Hepatocyte (in vitro differentiated cells): Measurements from ENCODE around the gene GTF2A2. TPM values are rescaled to one million over a fixed set of nuclear protein-coding genes. Genes with fewer than 3 reads are reported as not detected.

ENCODE experiments used
- DNase-seq: peaks from one replicate; pipeline ENCODE4 v3.0.0-alpha.2; 2016; ENCODE audit warnings: low spot score
- H2AFZ ChIP-seq: fragments of 200-600 bp; sonication (generic); 2 replicates; pipeline ENCODE4 v1.6.0; 2016; ENCODE audit warnings: antibody characterized with exemption, mild to moderate bottlenecking
- H3K27ac ChIP-seq: fragments of 200-600 bp; sonication (generic); 2 replicates; pipeline ENCODE4 v1.5.1; 2016; ENCODE audit warnings: mild to moderate bottlenecking
- H3K27me3 ChIP-seq: fragments of 200-600 bp; sonication (generic); 2 replicates; pipeline ENCODE4 v1.6.1; 2016
- H3K36me3 ChIP-seq: fragments of 200-600 bp; sonication (generic); replicated peaks from 2 replicates; pipeline ENCODE4 v1.5.1; 2016; ENCODE audit warnings: low read depth; ENCODE audit not compliant: insufficient read depth
- H3K4me1 ChIP-seq: fragments of 200-600 bp; sonication (generic); 2 replicates; pipeline ENCODE4 v1.5.1; 2016; ENCODE audit warnings: mild to moderate bottlenecking, moderate library complexity; ENCODE audit not compliant: insufficient read depth
- H3K4me2 ChIP-seq: fragments of 200-600 bp; sonication (generic); 2 replicates; pipeline ENCODE4 v1.6.0; 2016
- H3K4me3 ChIP-seq: fragments of 200-600 bp; sonication (generic); 2 replicates; pipeline ENCODE4 v1.5.1; 2016; ENCODE audit warnings: mild to moderate bottlenecking
- H3K79me2 ChIP-seq: fragments of 200-600 bp; sonication (generic); 2 replicates; pipeline ENCODE4 v1.6.0; 2017; ENCODE audit warnings: mild to moderate bottlenecking
- H3K9me2 ChIP-seq: fragments of 200-600 bp; sonication (generic); replicated peaks from 2 replicates; pipeline ENCODE4 v1.6.0; 2017; ENCODE audit warnings: mild to moderate bottlenecking; ENCODE audit not compliant: insufficient read depth
- H3K9me3 ChIP-seq: fragments of 200-600 bp; sonication (generic); 2 replicates; pipeline ENCODE4 v1.5.1; 2016; ENCODE audit warnings: low read depth, mild to moderate bottlenecking
- H4K20me1 ChIP-seq: fragments of 200-600 bp; sonication (generic); 2 replicates; pipeline ENCODE4 v1.6.0; 2016; ENCODE audit warnings: mild to moderate bottlenecking; ENCODE audit not compliant: insufficient read depth, poor library complexity, severe bottlenecking
- EZH2 ChIP-seq: fragments of 200-600 bp; sonication (generic); IDR thresholded peaks from 2 replicates; pipeline ENCODE4 v1.6.1; 2016; ENCODE audit warnings: antibody characterized with exemption, mild to moderate bottlenecking, borderline replicate concordance
- EZH2phosphoT487 ChIP-seq: fragments of 200-600 bp; sonication (generic); IDR thresholded peaks from one replicate; pipeline ENCODE4 v1.6.1; 2018; ENCODE audit warnings: antibody characterized with exemption, mild to moderate bottlenecking, low read depth, moderate library complexity; ENCODE audit not compliant: unreplicated experiment, severe bottlenecking
- WGBS: methylation state at CpG from one replicate; pipeline ENCODE4 v1.1.6; 2016; ENCODE audit warnings: low lambda C conversion rate; ENCODE audit errors: missing lambda C conversion rate; 5-methylcytosine and 5-hydroxymethylcytosine counted together
- polyA plus RNA-seq: library from polyadenylated mRNA; unstranded; fragments of >200 nt; fragmentation: Nextera tagmentation; extraction: Ambion mirVana; gene quantifications from 2 replicates; pipeline ENCODE4 v1.2.1, GENCODE V29; 2016
- total RNA-seq: library from RNA; depleted of rRNA; stranded (reverse); fragments of >200 nt; gene quantifications from 2 replicates; pipeline ENCODE4 v1.2.3, GENCODE V29; 2014
- TF ChIP-seq, protein P1 (sequence below): fragments of 200-600 bp; sonication (generic); IDR thresholded peaks from 2 replicates; pipeline ENCODE4 v1.5.1; 2016; ENCODE audit warnings: antibody characterized with exemption, mild to moderate bottlenecking; ENCODE audit not compliant: poor library complexity

GTF2A2 gene
- total and polyA plus RNA-seq, 2 experiments from 2014 or later: 42.9 to 253 TPM

DNA sequence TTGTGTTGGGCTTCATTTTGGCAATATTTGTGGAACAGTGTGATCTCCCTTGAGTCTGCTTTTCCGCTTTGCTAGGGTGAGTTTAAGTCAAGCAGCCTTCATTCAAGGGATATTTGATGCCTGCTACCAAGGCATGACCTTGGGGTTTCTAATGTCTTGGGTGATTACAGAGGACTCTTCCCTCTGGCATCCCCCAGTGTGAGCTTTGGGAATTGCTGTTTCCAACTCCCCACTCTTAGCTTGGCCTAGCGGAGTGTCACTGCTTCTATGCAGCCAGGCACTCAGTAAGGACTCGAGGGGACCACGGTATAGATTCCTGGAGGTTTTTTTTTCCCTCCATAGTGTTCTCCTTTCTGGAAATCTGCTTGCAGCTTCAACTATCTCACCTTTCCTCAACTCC, 24.6 kb downstream of the GTF2A2 start:
- 62% methylated on average over 4 of the region's 4 CpGs for WGBS
- no peak for TF ChIP-seq EZH2
- TF ChIP-seq, protein P1, sequence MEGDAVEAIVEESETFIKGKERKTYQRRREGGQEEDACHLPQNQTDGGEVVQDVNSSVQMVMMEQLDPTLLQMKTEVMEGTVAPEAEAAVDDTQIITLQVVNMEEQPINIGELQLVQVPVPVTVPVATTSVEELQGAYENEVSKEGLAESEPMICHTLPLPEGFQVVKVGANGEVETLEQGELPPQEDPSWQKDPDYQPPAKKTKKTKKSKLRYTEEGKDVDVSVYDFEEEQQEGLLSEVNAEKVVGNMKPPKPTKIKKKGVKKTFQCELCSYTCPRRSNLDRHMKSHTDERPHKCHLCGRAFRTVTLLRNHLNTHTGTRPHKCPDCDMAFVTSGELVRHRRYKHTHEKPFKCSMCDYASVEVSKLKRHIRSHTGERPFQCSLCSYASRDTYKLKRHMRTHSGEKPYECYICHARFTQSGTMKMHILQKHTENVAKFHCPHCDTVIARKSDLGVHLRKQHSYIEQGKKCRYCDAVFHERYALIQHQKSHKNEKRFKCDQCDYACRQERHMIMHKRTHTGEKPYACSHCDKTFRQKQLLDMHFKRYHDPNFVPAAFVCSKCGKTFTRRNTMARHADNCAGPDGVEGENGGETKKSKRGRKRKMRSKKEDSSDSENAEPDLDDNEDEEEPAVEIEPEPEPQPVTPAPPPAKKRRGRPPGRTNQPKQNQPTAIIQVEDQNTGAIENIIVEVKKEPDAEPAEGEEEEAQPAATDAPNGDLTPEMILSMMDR: peak; percentile 11
- TF ChIP-seq EZH2phosphoT487: no peak

DNA sequence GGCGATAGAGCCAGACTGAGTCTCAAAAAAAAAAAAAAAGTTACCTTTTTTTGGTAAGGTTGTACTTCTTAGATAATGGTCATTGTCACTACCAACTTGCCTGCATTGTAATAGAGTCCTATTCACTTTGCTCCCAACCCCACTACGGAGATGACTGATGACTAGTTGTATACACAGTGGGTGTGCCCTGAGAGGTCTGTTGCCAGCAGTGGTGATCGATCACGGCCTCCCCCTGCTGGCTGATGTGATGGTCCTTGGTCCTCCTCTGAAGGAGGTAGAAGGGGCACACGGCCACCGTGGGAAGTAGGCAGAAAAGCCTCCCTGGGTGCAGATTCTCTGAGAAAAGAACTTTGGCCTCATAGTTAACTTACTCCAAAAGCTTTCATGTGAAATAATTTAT, 35.0 kb downstream of the GTF2A2 start:
- H3K4me3 ChIP-seq: no peak overlapping the region
- no peak overlapping the region for H3K4me2 ChIP-seq
- no peaks in the 10 kb centered on the region for H3K9me2 ChIP-seq
- H3K79me2 ChIP-seq: no peaks in the 10 kb centered on the region
- H3K27ac ChIP-seq: no peak overlapping the region
- H4K20me1 ChIP-seq: no peaks in the 10 kb centered on the region
- H3K4me1 ChIP-seq: no peaks in the 10 kb centered on the region
- H3K36me3 ChIP-seq: no peaks in the 10 kb centered on the region
- H3K9me3 ChIP-seq: no peaks in the 10 kb centered on the region
- H3K27me3 ChIP-seq: no peaks in the 10 kb centered on the region
- WGBS: 21% methylated on average over 6 of the region's 6 CpGs
- peak; percentile 78 for DNase-seq
- TF ChIP-seq, protein P1: peak; percentile 48
- no peak for TF ChIP-seq EZH2phosphoT487
- no peak overlapping the region for H2AFZ ChIP-seq

More for the DNA sequence above, 24.6 kb downstream of the GTF2A2 start:
- Histone ChIP-seq H2AFZ (no peak overlapping the region), H3K4me1 (no peaks in the 10 kb centered on the region), H3K4me2 (no peak overlapping the region), H3K9me2 (no peaks in the 10 kb centered on the region), H3K9me3 (no peaks in the 10 kb centered on the region), H3K27ac (no peak overlapping the region), H3K36me3 (no peaks in the 10 kb centered on the region), H3K4me3 (no peak overlapping the region), H3K79me2 (no peaks in the 10 kb centered on the region), H4K20me1 (no peaks in the 10 kb centered on the region), H3K27me3 (no peaks in the 10 kb centered on the region)
- peak; percentile 18 for DNase-seq

DNA sequence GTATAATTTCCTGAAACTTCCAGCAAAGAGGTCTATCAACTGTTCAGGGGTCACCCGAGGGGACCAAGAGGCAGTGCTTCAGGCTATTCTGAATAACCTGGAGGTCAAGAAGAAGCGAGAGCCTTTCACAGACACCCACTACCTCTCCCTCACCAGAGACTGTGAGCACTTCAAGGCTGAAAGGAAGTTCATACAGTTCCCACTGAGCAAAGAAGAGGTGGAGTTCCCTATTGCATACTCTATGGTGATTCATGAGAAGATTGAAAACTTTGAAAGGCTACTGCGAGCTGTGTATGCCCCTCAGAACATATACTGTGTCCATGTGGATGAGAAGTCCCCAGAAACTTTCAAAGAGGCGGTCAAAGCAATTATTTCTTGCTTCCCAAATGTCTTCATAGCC, 38.9 kb downstream of the GTF2A2 start:
- no peak overlapping the region for H3K27ac ChIP-seq

More for the DNA sequence above, 38.9 kb downstream of the GTF2A2 start:
- Histone ChIP-seq H3K4me2 (no peak overlapping the region), H3K4me3 (no peak overlapping the region), H4K20me1 (no peaks in the 10 kb centered on the region), H3K79me2 (peaks cover 4% of the 10 kb centered on the region), H2AFZ (no peak overlapping the region), H3K27me3 (no peaks in the 10 kb centered on the region), H3K9me3 (no peaks in the 10 kb centered on the region), H3K36me3 (no peaks in the 10 kb centered on the region), H3K4me1 (no peaks in the 10 kb centered on the region), H3K9me2 (no peaks in the 10 kb centered on the region)
- no peak for DNase-seq
- TF ChIP-seq EZH2 (no peak), EZH2phosphoT487 (no peak)
- TF ChIP-seq, protein P1: no peak
- 85% methylated on average over 4 of the region's 4 CpGs for WGBS
